Endothelial cell of umbilical vein (primary cell): Measurements from ENCODE around the gene ABCB9.
"Not testable (repeated sequence)": the region's sequence is repeated elsewhere in the genome, so short reads cannot be mapped to it uniquely, and the experiment has no call there.

ENCODE experiments used
- CTCF ChIP-seq, 2 donors: IDR thresholded peaks; 1 replicate in 1 of 2; 2 replicates in 1 of 2; pipeline ENCODE4 v1.5.1; 2011; ENCODE audit warnings: low read length in 2 of 2, mild to moderate bottlenecking in 2 of 2, moderate library complexity in 2 of 2, control low read depth in 1 of 2, inconsistent platforms in 1 of 2, low read depth in 1 of 2; ENCODE audit not compliant: insufficient read depth in 1 of 2; ENCODE audit errors: extremely low read depth in 1 of 2
- FOS ChIP-seq: IDR thresholded peaks from 2 replicates; pipeline ENCODE4 v1.6.1; 2011; ENCODE audit warnings: mild to moderate bottlenecking, low read length, moderate library complexity, borderline replicate concordance; ENCODE audit not compliant: insufficient read depth
- MYC ChIP-seq: IDR thresholded peaks from one replicate; pipeline ENCODE4 v1.6.1; 2011; ENCODE audit warnings: mild to moderate bottlenecking, low read depth, low read length
- POLR2AphosphoS5 ChIP-seq: IDR thresholded peaks from 2 replicates; pipeline ENCODE4 v1.6.1; 2012; ENCODE audit warnings: low read depth, mild to moderate bottlenecking, control low read depth, low read length, moderate library complexity; ENCODE audit not compliant: insufficient read depth

GRCh38 chr12:122892724-122893123, 73.5 kb downstream of the ABCB9 start:
- not testable (repeated sequence) for TF ChIP-seq CTCF (IDR thresholded peaks at IDR 0.05; ENCODE audit: extremely low read depth in 1 of 2, insufficient read depth in 1 of 2, low read depth in 1 of 2, low read length in 2 of 2); FOS; POLR2AphosphoS5; MYC
